ENCODE data around the gene ITPR3.

- TF ChIP-seq CTCF (IDR thresholded peaks at IDR 0.05) (no peak), POLR2A (IDR thresholded peaks at IDR 0.05) (no peak)
Observed at GRCh38 chr6:33634946-33635345, 13.8 kb downstream of the ITPR3 start.
